ENCODE measurements around the gene EHMT1.

GRCh38 chr9:137771580-137771979 is 152.8 kb downstream of the EHMT1 start:
- TF ChIP-seq FOXP2 (optimal IDR thresholded peaks at IDR 0.05; ENCODE audit: control extremely low read depth, extremely low read length, insufficient read depth) (no peak), POLR2AphosphoS5 (IDR thresholded peaks at IDR 0.05; ENCODE audit: borderline replicate concordance, low read depth, low read length) (no peak)
